ENCODE measurements around the gene MZT2B. TPM values are rescaled to one million over a fixed set of nuclear protein-coding genes. Genes with fewer than 3 reads are reported as not detected.
"Not testable (repeated sequence)": the region's sequence is repeated elsewhere in the genome, so short reads cannot be mapped to it uniquely, and the experiment has no call there.

Gene MZT2B, protein sequence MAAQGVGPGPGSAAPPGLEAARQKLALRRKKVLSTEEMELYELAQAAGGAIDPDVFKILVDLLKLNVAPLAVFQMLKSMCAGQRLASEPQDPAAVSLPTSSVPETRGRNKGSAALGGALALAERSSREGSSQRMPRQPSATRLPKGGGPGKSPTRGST
- total RNA-seq, result 100 to 1,000 TPM; 414 to 422 TPM

DNA sequence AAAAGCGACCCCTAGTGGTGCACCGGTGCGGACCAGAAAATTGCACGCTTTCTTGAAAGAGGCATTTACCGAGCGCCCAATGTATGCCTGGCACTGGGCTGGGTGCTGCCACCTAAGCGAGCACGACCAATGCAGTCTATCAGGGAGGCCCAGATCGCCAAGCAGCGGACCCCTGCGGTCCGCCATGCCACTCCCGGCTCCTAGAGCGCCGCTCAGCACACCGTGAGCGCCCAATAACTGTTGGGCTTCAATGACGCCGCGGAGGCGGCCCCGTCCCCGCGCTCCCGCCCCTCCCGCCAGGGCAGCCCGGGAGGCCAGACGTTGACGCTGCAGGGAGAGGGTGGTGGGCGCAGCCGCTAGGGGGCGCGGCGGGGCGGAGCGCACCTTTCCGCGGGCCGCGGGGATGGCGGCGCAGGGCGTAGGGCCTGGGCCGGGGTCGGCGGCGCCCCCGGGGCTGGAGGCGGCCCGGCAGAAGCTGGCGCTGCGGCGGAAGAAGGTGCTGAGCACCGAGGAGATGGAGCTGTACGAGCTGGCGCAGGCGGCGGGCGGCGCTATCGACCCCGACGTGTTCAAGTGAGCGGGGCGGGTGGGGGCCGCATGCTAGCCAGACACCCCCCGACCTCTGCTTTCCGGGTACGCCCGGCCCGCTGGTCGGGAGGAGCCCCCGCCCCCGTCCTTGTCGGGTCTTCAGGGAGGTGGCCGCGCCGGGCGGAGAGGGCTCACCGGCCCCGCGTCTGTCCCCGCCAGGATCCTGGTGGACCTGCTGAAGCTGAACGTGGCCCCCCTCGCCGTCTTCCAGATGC is at the start of gene MZT2B:
TSS of gene MZT2B (plus strand) at position 383 of the 803 bp plus-strand sequence. CDS start at position 404, 21 bp downstream.
- Mint-ChIP-seq H3K4me3 (peak within 1 kb of the TSS; percentile 92), H3K27ac (peak within 1 kb of the TSS; percentile 93), H3K4me1 (peaks cover 43% of the 10 kb centered on the region), H3K36me3 (ENCODE audit: low read depth) (peaks cover 18% of the 10 kb centered on the region)
- H3K9me3 Mint-ChIP-seq, H3K27me3 Mint-ChIP-seq: not testable (repeated sequence)
- ChIA-PET CTCF (interaction anchor here (0.8 to 2.6 kb wide), 4 partner anchors 26 to 1311 kb away, joined by 3 to 23 read pairs (median 4); partner anchors contain the start of gene IMP4), POLR2A (interaction anchor here (0.6 to 5.0 kb wide), 11 partner anchors 11 to 192 kb away, joined by 3 to 58 read pairs (median 3); partner anchors contain the start of gene IMP4)
- DNase-seq, result peak; percentile 92

DNA sequence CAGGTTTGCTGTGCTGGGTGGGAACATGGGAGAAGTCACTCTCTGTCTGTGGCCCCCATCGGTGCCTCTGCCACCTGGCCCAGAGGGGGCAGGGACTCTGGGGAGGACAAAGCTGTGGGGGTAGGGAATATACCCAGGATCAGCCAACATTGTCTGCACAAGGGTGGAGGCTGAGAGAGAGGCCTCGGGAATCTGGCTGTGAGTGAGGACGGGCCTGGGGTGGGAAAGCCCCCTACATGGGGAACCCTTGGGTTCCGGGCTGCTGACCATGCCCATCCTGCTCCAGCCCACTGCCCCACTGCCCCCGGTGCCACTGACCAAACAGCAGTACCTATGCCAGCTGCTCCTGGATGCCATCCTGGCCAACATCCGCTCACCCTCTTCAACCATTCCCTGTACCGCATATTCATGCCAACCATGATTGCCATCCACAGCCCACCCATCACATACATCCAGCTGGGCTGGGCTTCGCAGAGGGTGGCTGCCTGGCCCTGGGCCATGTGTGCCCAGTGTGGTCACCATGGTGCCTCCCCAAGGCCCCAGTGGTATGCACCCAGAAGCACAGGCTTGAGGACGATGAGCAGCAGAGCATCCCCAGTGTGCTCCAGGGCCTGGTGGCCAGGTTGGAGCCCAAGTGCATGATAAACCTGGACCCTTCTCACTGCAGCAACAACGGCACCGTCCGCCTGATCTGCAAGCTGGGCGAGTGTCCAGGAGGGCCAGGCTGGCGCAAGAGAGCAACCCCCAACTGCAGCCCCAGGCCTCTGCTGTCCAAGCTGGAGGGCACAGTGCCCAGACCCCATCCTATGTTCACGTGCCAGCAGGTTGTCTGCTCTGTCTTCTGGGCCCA is 46.1 kb upstream of the MZT2B start:
- peaks cover 10% of the 10 kb centered on the region for H3K27me3 Mint-ChIP-seq
- no peak overlapping the region for H3K4me3 Mint-ChIP-seq
- CTCF ChIA-PET, result no interaction called here
- POLR2A ChIA-PET, result no interaction called here
- no peaks in the 10 kb centered on the region for H3K4me1 Mint-ChIP-seq
- no peak overlapping the region for H3K27ac Mint-ChIP-seq
- H3K9me3 Mint-ChIP-seq, result no peaks in the 10 kb centered on the region
- DNase-seq, result no peak
- no peaks in the 10 kb centered on the region for H3K36me3 Mint-ChIP-seq (ENCODE audit: low read depth)

DNA sequence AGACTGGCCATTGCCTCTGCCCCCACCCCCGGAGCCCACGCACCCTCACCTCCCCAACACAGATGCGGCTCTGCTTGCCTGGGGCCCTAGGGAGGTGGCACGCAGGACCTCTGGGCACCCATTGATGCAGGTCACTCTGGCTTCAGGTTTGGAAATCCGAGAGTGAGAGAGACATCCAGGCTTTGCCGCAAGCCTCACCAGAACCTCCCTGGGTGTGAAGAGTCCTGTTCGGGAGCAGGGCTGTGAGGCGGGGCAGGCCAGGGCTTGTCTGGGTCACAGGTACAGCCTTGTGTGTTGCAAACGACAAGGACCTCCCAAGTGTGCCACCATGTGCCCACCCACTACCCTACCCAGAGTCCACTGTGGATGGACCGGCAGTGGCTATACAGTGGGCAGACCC is 45.5 kb upstream of the MZT2B start:
- H3K9me3 Mint-ChIP-seq; DNase-seq; H3K36me3 Mint-ChIP-seq (ENCODE audit: low read depth); H3K4me3 Mint-ChIP-seq; H3K27ac Mint-ChIP-seq; H3K4me1 Mint-ChIP-seq; POLR2A ChIA-PET; CTCF ChIA-PET: not testable (repeated sequence)
- H3K27me3 Mint-ChIP-seq, result peaks cover 10% of the 10 kb centered on the region

DNA sequence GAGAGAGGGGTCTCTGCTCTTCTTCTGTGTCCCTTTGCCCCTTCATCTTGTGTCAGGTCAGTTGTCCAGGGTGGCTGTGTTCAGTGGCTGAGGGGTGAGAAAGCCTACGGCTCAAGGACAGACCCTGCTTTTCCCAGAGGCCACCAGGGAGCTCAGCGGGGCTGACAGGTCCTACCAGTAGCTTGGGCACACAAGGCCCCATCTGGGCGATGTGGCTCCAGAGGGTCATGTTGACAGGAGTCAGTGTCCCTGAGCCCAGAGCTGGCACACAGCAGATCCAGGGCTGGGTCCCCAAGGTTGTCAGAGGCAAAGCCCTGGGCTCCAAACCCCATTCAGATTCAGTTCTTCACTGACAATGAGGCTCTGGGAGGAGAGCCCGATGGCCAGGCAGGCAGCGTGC is 44.9 kb upstream of the MZT2B start:
- H3K4me1 Mint-ChIP-seq; CTCF ChIA-PET; POLR2A ChIA-PET; H3K36me3 Mint-ChIP-seq (ENCODE audit: low read depth); H3K9me3 Mint-ChIP-seq; H3K4me3 Mint-ChIP-seq; H3K27me3 Mint-ChIP-seq; DNase-seq; H3K27ac Mint-ChIP-seq: not testable (repeated sequence)

DNA sequence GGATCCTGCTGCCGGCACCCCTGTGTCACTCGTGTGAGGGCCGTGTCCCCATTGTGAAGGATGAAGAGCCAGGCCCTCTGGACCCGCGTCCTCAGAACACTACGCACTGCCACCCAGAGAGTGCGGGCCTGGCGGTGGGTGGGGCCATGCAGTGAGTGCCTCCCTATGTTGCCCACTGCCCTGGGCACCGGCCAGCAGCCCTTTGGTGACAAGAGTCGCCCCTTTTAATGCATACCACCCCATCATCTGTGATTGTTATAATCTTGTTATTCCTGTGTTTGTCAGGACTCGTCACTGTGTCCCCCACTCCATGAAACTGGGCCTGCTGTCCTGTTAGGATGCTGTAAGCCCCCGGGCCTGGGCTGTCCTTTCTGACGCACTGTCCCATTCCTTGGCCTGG is 43.7 kb upstream of the MZT2B start:
- POLR2A ChIA-PET; H3K27me3 Mint-ChIP-seq; H3K4me1 Mint-ChIP-seq; DNase-seq; H3K4me3 Mint-ChIP-seq; H3K27ac Mint-ChIP-seq; H3K36me3 Mint-ChIP-seq (ENCODE audit: low read depth); CTCF ChIA-PET; H3K9me3 Mint-ChIP-seq: not testable (repeated sequence)

DNA sequence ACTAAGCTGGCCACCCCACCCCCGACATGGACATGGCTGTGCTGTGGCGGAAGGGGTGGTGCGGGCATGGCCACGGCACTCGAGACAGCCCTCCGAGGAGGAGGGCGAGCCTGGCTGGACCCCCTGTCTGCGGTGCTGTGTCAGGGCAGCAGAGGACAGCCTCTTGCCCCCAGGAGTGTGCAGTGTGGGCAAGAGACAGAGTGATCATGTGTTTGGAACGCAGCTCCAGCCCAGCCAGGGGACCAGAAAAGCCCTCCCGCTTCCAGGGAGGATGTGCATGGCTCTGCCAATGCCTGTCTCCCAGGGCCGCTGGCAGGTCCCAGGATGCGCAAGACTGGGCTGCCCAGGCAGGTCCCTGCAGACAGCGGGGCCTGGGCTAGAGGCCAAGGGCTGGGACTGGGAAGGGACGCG is 43.2 kb upstream of the MZT2B start:
- H3K36me3 Mint-ChIP-seq (ENCODE audit: low read depth); H3K4me3 Mint-ChIP-seq; H3K27me3 Mint-ChIP-seq; H3K4me1 Mint-ChIP-seq; H3K9me3 Mint-ChIP-seq; DNase-seq; H3K27ac Mint-ChIP-seq; POLR2A ChIA-PET; CTCF ChIA-PET: not testable (repeated sequence)

DNA sequence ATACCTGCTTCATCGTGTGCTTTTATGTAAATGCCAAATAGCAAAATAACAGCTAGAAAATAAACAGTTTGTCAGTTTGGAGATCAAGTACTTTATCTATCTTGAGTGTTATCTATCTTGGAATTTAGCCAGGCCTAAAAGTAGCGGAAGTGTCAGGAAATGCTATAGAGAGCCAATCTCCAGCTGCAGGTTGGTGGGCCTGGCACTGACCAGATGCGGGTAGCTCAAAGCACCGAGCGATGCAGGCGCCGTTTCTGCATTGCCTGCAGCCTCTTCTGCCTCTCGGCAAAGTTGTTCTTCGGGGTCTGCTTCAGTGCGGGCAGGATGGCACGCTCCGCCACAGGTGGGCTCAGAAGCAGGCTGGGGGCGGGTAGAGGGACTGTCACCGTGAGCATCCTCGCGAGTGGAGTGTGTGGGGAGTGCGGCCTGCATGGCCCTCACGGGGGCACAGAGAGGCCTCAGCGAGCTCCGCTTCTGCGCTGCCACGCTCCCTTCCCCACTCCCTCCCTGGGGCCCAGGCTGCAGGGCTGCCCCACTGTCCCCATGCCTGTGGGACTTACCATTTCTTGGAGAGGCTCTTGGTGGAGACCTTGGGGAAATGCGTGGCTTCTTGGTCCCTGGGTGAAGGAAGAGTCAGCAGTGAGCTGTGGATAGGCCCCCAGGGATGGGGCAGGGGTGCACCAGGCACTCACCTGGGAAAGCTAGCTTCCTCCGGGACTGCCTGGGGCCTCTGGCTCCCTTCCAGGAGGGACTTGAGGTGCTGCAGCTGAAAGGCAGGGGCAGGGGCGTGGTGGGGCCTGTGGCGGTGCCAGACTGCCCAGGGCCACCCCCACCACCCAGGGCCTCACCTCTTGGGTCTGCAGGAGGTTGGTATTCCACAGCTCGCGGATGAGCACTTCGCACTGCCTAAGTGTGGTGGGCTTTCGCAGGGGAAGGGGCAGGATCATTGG is 42.5 kb upstream of the MZT2B start:
- H3K27ac Mint-ChIP-seq; H3K4me3 Mint-ChIP-seq; H3K4me1 Mint-ChIP-seq; H3K9me3 Mint-ChIP-seq; H3K36me3 Mint-ChIP-seq (ENCODE audit: low read depth); POLR2A ChIA-PET; H3K27me3 Mint-ChIP-seq; CTCF ChIA-PET; DNase-seq: not testable (repeated sequence)

DNA sequence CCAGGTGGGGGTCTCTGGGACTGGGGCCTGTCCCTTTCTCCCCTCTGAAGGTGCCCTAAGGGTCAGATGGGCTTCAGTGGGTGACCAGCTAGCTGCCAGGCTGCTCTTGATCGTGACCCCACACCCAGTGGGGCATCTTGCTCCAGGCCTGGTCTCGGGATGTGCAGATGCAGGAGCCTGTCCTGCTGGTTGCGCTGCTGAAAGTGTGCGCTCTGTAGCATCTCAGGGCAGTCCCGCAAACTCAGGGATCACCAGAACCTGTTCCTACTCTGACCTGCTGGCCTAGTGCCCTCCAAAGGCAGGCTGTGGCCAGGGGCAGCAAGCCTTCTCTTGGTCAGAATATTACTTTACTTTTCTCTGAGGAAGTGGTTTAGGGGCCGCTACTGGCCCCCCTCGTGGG is 41.5 kb upstream of the MZT2B start:
- CTCF ChIA-PET; H3K27ac Mint-ChIP-seq; DNase-seq; H3K9me3 Mint-ChIP-seq; H3K4me3 Mint-ChIP-seq; H3K27me3 Mint-ChIP-seq; H3K36me3 Mint-ChIP-seq (ENCODE audit: low read depth); POLR2A ChIA-PET: not testable (repeated sequence)
- peaks cover 13% of the 10 kb centered on the region for H3K4me1 Mint-ChIP-seq

DNA sequence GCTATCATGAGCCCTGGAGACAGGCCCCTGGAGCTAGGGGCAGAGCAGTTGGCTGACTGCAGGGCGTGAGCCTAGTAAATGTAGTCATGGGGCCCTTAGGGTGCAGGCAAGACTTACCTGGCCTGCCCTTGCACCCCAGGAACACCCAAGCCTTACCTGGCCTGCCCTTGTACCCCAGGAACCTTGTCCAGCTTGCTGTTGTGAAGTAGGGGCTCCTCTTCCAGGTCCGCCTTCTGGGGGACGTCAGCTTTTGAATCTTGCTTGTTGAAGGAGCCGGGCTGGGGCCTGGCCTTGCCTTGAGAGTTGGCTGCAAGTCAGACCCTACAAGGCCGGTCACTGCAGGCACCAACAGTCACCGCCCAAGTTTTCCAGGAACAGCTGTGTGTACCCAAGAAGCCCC is 41.1 kb upstream of the MZT2B start:
- H3K4me1 Mint-ChIP-seq, result peaks cover 13% of the 10 kb centered on the region
- H3K4me3 Mint-ChIP-seq; H3K27ac Mint-ChIP-seq; CTCF ChIA-PET; H3K36me3 Mint-ChIP-seq (ENCODE audit: low read depth); H3K9me3 Mint-ChIP-seq; H3K27me3 Mint-ChIP-seq; DNase-seq; POLR2A ChIA-PET: not testable (repeated sequence)

DNA sequence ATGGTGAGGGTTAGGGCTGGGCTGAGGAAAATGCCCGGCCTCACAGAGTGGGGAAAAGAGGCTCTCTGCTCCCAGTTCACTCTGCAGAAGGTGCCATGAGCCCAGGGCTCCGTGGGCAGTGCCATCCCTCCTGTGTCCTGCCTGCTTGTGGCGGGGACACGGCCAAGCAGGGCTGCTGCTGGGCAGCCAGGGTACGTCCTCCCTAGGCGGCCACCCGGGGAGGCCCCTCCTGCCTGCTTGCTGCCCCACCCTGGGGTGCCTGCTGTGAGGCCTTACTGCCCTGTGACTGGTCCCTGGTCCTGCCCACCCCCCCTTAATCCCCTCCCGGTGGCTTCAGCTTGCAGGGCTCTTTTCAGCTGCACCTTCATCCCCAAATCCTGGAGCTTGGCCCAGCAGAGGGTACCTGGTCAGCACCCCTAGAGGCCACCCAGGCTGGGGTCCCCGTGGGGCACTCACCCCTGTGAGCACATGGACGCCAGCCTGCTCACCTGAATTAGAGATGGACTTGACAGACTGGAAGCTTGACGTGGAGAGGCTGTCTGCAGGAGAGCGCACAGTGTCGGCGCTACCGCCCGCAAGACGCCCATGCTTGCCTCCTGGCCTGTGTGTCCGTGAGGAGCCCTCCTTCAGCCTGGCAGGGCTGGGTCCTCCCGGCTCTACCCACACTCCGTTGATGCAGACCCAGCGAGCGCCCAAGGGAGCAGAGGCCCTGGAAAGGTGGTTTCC is 40.3 kb upstream of the MZT2B start:
- CTCF ChIA-PET; DNase-seq; H3K27ac Mint-ChIP-seq; POLR2A ChIA-PET; H3K9me3 Mint-ChIP-seq; H3K36me3 Mint-ChIP-seq (ENCODE audit: low read depth); H3K4me3 Mint-ChIP-seq: not testable (repeated sequence)
- H3K4me1 Mint-ChIP-seq, result peaks cover 13% of the 10 kb centered on the region
- peaks cover 10% of the 10 kb centered on the region for H3K27me3 Mint-ChIP-seq

DNA sequence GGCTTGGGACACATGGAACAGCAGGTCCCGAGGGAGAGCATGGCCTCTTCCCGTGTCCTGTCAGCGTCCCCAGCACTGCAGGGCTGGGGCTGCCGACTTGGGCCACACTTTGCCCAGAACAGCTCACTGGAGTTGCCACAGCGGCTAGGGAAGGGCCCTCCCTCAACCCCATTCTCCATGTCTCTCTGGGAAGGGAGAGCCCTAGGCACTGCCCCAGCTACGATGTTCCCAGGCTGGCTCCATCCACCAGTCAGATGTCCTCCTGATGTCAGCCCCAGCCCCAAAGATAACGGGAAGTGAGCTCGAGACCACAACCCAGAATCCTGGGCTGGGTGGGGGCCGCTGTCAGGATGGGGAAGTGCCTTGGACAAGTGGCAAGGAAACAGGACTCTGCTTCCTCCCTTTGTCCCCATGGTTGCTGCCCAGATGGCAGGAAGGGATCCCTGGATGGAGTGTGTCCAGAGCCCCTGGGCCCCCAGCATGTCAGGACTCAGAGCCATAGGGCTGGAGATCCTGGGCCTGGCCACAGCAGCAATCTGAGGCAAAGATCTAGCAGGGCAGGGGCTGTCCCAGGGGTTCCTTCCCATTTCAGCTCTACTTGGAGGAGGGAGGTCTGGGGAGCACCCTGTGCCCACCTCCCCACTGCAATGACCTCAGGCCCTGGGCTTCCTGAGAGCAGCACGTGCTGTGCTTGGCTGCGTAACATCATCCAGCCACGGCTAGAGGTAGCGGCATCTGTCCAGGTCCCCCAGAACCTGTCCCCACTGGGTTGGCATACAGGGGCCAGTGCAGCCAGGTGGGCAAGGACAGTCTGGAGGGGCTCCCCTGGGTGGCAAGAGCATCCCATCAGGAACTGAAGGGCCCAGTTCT is 39.4 kb upstream of the MZT2B start:
- H3K4me3 Mint-ChIP-seq; H3K27ac Mint-ChIP-seq; H3K36me3 Mint-ChIP-seq (ENCODE audit: low read depth); CTCF ChIA-PET; POLR2A ChIA-PET; DNase-seq; H3K9me3 Mint-ChIP-seq: not testable (repeated sequence)
- Mint-ChIP-seq H3K27me3 (peaks cover 10% of the 10 kb centered on the region), H3K4me1 (peaks cover 13% of the 10 kb centered on the region)

Data from activated CD4-positive, alpha-beta memory T cell treated with anti-CD3 and anti-CD28 coated beads, Interleukin-2, amount 10 ng/mL, durations not matched to agents 7 days and 5 days (primary cell).